Islet of Langerhans (tissue), 1 donor: ENCODE results near the gene COPG2.
"Not testable (repeated sequence)": the region's sequence is repeated elsewhere in the genome, so short reads cannot be mapped to it uniquely, and the experiment has no call there.

Source experiments
- FAIRE-seq: peaks from one replicate; lab custom pipeline; 2011; peaks lifted over from hg19 to GRCh38; lab: Jason Lieb, UNC

COPG2 gene

GRCh38 chr7:130668258-130669084, at the start of gene COPG2:
COPG2 (minus strand) TSS chr7:130668748; CDS start chr7:130668668, 80 bp downstream.
- FAIRE-seq = no peak

GRCh38 chr7:130712416-130712815, 43.9 kb upstream of the COPG2 start:
- no peak for FAIRE-seq

- no peak for FAIRE-seq
Measured at GRCh38 chr7:130708766-130709165, 40.2 kb upstream of the COPG2 start.

- FAIRE-seq = no peak
Measured at GRCh38 chr7:130708001-130708400, 39.5 kb upstream of the COPG2 start.

- FAIRE-seq = no peak
Measured at GRCh38 chr7:130703851-130704250, 35.3 kb upstream of the COPG2 start.

- no peak for FAIRE-seq
Measured at GRCh38 chr7:130701650-130702049, 33.1 kb upstream of the COPG2 start.

- FAIRE-seq = no peak
Measured at GRCh38 chr7:130700760-130701159, 32.2 kb upstream of the COPG2 start.

GRCh38 chr7:130699686-130700085, 31.1 kb upstream of the COPG2 start:
- FAIRE-seq = no peak

GRCh38 chr7:130697820-130698219, 29.3 kb upstream of the COPG2 start:
- FAIRE-seq = no peak

- peak; percentile 66 for FAIRE-seq
Measured at GRCh38 chr7:130695840-130696239, 27.3 kb upstream of the COPG2 start.

- FAIRE-seq = not testable (repeated sequence)
Measured at GRCh38 chr7:130692396-130692795, 23.8 kb upstream of the COPG2 start.

GRCh38 chr7:130689683-130690082, 21.1 kb upstream of the COPG2 start:
- FAIRE-seq = no peak

GRCh38 chr7:130683026-130683425, 14.5 kb upstream of the COPG2 start:
- no peak for FAIRE-seq

GRCh38 chr7:130674456-130674855, 5.9 kb upstream of the COPG2 start:
- no peak for FAIRE-seq

GRCh38 chr7:130673066-130673465, 4.5 kb upstream of the COPG2 start:
- FAIRE-seq = no peak

GRCh38 chr7:130672146-130672545, 3.6 kb upstream of the COPG2 start:
- no peak for FAIRE-seq

GRCh38 chr7:130669085-130669700, 645 bp upstream of the COPG2 start:
- FAIRE-seq = no peak

- FAIRE-seq = no peak
Measured at GRCh38 chr7:130667593-130668257, 823 bp downstream of the COPG2 start.

GRCh38 chr7:130662426-130662825, 6.1 kb downstream of the COPG2 start:
- FAIRE-seq = no peak

- no peak for FAIRE-seq
Measured at GRCh38 chr7:130655286-130655685, 13.3 kb downstream of the COPG2 start.

- no peak for FAIRE-seq
Measured at GRCh38 chr7:130654850-130655249, 13.7 kb downstream of the COPG2 start.

- FAIRE-seq = no peak
Measured at GRCh38 chr7:130650611-130651120, 17.9 kb downstream of the COPG2 start.
